ENCODE data around the gene TNRC6C.

GRCh38 chr17:77962348-77962747 lies 3.8 kb downstream of the TNRC6C start:
- no peak for TF ChIP-seq MNT (conservative IDR thresholded peaks at IDR 0.05)
- no peak for TF ChIP-seq CTCF (IDR thresholded peaks at IDR 0.05 in 2 of 3, conservative IDR thresholded peaks at IDR 0.05 in 1 of 3; ENCODE audit: insufficient read depth in 2 of 3, low read depth in 1 of 3, low read length in 3 of 3)
- TF ChIP-seq, protein P1, sequence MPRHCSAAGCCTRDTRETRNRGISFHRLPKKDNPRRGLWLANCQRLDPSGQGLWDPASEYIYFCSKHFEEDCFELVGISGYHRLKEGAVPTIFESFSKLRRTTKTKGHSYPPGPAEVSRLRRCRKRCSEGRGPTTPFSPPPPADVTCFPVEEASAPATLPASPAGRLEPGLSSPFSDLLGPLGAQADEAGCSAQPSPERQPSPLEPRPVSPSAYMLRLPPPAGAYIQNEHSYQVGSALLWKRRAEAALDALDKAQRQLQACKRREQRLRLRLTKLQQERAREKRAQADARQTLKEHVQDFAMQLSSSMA (CRISPR knock-in tag; IDR thresholded peaks at IDR 0.05) = no peak
- no peak for TF ChIP-seq E2F8 (IDR thresholded peaks at IDR 0.05; ENCODE audit: low read depth, partially characterized antibody)
- TF ChIP-seq CHD2 (IDR thresholded peaks at IDR 0.05; ENCODE audit: low read depth, low read length) = no peak
- TF ChIP-seq JUND (IDR thresholded peaks at IDR 0.05; ENCODE audit: borderline replicate concordance, low read depth, low read length) = no peak
- no peak for TF ChIP-seq JUND (tag; IDR thresholded peaks at IDR 0.05; ENCODE audit: borderline replicate concordance, low read depth, low read length)
